Measurements from ENCODE around the gene TMEM38A. TPM values are rescaled to one million over a fixed set of nuclear protein-coding genes. Genes with fewer than 3 reads are reported as not detected.

Gene TMEM38A
- total and polyA plus RNA-seq, 9 of the 15 experiments (the other 6 are each of a cell fraction or from before 2014, with no cell fraction given): 0.35 to 2.1 (median 1.2) TPM

DNA sequence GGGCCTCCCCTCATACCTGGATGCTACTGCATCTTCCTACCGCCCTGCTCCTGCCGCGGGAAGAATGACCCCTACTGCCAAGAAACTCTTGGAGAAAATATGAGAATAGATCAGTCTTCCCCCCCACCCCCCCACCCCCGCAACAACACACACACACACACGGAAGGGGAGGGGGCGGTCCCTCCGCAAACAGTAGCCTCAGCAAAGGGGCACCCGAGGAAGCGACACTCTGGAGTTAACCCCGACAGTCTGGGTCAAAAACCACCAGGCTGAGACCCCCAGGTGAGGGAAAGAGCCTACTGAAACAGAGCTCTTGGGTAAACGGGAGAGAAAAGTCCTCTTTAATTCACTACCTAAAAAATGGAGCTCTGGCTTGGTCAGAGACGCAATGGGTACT is 34.1 kb upstream of the TMEM38A start:
- CTCF ChIA-PET (ENCODE audit: low intra/inter-chr PET ratio): no interaction called here
- H3K4me2 ChIP-seq (ENCODE audit: insufficient read depth, low read length): peak overlapping the region; percentile 82
- WGBS (ENCODE audit: insufficient coverage, low coverage, missing lambda C conversion rate): 5% methylated on average over 8 of the region's 12 CpGs
- intact Hi-C loops (cut with micrococcal nuclease) (loop anchor here (10.0 kb wide), 1 partner anchor 82 kb away; the partner anchor contains the start of gene CHERP), in situ Hi-C loops (cut with MboI) (no loop called here)
- H3K4me3 ChIP-seq: peak overlapping the region; percentile 99
- H3K27me3 ChIP-seq (ENCODE audit: control insufficient read depth in 2 of 2, insufficient read depth in 2 of 2, low read length in 2 of 2): no peaks in the 10 kb centered on the region
- H2AFZ ChIP-seq (ENCODE audit: low read depth, low read length): no peak overlapping the region
- H3K4me1 ChIP-seq (replicated peaks in 1 of 2; ENCODE audit: control insufficient read depth in 2 of 2, insufficient read depth in 2 of 2, low read length in 2 of 2): peaks cover 13 to 28% of the 10 kb centered on the region in 2 experiments; a peak in 4 of 5 replicates
- H4K20me1 ChIP-seq (replicated peaks; ENCODE audit: control insufficient read depth, insufficient read depth, low read length): peaks cover 50% of the 10 kb centered on the region
- H3K9ac ChIP-seq (ENCODE audit: insufficient read depth in 1 of 2, low read depth in 2 of 2, low read length in 2 of 2): peak overlapping the region; percentile 93 to 98
- peaks cover 74% of the 10 kb centered on the region for H3K79me2 ChIP-seq (ENCODE audit: control insufficient read depth, insufficient read depth, low read length)
- BruUV-seq (replicated peaks): no TSS peak
- TF ChIP-seq, protein P1, sequence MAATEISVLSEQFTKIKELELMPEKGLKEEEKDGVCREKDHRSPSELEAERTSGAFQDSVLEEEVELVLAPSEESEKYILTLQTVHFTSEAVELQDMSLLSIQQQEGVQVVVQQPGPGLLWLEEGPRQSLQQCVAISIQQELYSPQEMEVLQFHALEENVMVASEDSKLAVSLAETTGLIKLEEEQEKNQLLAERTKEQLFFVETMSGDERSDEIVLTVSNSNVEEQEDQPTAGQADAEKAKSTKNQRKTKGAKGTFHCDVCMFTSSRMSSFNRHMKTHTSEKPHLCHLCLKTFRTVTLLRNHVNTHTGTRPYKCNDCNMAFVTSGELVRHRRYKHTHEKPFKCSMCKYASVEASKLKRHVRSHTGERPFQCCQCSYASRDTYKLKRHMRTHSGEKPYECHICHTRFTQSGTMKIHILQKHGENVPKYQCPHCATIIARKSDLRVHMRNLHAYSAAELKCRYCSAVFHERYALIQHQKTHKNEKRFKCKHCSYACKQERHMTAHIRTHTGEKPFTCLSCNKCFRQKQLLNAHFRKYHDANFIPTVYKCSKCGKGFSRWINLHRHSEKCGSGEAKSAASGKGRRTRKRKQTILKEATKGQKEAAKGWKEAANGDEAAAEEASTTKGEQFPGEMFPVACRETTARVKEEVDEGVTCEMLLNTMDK (IDR thresholded peaks at IDR 0.05; ENCODE audit: borderline replicate concordance, insufficient read depth, low read depth, low read length, poor library complexity, severe bottlenecking): no peak
- TF ChIP-seq, protein P2, sequence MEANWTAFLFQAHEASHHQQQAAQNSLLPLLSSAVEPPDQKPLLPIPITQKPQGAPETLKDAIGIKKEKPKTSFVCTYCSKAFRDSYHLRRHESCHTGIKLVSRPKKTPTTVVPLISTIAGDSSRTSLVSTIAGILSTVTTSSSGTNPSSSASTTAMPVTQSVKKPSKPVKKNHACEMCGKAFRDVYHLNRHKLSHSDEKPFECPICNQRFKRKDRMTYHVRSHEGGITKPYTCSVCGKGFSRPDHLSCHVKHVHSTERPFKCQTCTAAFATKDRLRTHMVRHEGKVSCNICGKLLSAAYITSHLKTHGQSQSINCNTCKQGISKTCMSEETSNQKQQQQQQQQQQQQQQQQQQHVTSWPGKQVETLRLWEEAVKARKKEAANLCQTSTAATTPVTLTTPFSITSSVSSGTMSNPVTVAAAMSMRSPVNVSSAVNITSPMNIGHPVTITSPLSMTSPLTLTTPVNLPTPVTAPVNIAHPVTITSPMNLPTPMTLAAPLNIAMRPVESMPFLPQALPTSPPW (CRISPR knock-in tag; IDR thresholded peaks at IDR 0.05): peak; percentile 61
- TF ChIP-seq, protein P3, sequence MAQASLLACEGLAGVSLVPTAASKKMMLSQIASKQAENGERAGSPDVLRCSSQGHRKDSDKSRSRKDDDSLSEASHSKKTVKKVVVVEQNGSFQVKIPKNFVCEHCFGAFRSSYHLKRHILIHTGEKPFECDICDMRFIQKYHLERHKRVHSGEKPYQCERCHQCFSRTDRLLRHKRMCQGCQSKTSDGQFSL (CRISPR knock-in tag; IDR thresholded peaks at IDR 0.05): peak; percentile 43; the same call in 1 of the 2 replicates
- TF ChIP-seq, protein P3 (tag; IDR thresholded peaks at IDR 0.05): peak in 1 of 2 experiments; percentile 69; a peak in 1 of 4 replicates
- TF ChIP-seq ADNP (tag; IDR thresholded peaks at IDR 0.05) (no peak), EGR1 (conservative IDR thresholded peaks at IDR 0.05) (peak; percentile 48; the same call in 1 of the 2 replicates), MAFK (IDR thresholded peaks at IDR 0.05; ENCODE audit: low read length) (no peak)
- FAIRE-seq: no peak
- peaks cover 57% of the 10 kb centered on the region for H3K36me3 ChIP-seq (ENCODE audit: control insufficient read depth, insufficient read depth, low read length)
- H3K9me1 ChIP-seq (ENCODE audit: control insufficient read depth, insufficient read depth, low read length): no peaks in the 10 kb centered on the region
- peak overlapping the region; percentile 78 for H3K27ac ChIP-seq (ENCODE audit: extremely low read depth, low read depth, low read length)
- no peaks in the 10 kb centered on the region for H3K9me3 ChIP-seq (replicated peaks; ENCODE audit: control insufficient read depth, insufficient read depth, low read depth, low read length)
- POLR2A ChIA-PET: interaction anchor here (0.7 to 5.0 kb wide), 6 partner anchors 10 to 74 kb away, joined by 3 to 52 read pairs (median 4); no protein-coding TSS in a partner anchor
- peak in 2 of 4 experiments; percentile 39 to 52 for DNase-seq (ENCODE audit: extremely low read depth in 1 of 4, low spot score in 3 of 4)
- no peak for ATAC-seq
